Cardiac muscle cell (in vitro differentiated cells and primary cell): Measurements from ENCODE around the gene SESN1. TPM values are rescaled to one million over a fixed set of nuclear protein-coding genes. Genes with fewer than 3 reads are reported as not detected.

Experiments
- DNase-seq, 2 donors: peaks; one replicate each; pipeline versions ENCODE4 v3.0.0 to v3.0.0-alpha.2; 2010 to 2017; ENCODE audit warnings: low read depth in 1 of 2, low spot score in 1 of 2
- H3K27ac ChIP-seq: fragments of 200-600 bp; sonication (generic); 2 replicates; pipeline ENCODE4 v1.5.1; 2016
- H3K27me3 ChIP-seq: fragments of 200-600 bp; sonication (generic); 2 replicates; pipeline ENCODE4 v1.6.0; 2016; ENCODE audit warnings: control low read depth
- H3K36me3 ChIP-seq: fragments of 200-600 bp; sonication (generic); 2 replicates; pipeline ENCODE4 v1.5.1; 2016; ENCODE audit warnings: control low read depth
- H3K4me1 ChIP-seq: fragments of 200-600 bp; sonication (generic); 2 replicates; pipeline ENCODE4 v1.8.1; 2017; ENCODE audit warnings: low read depth, mild to moderate bottlenecking, mixed run types
- H3K4me3 ChIP-seq: fragments of 200-600 bp; sonication (generic); 2 replicates; pipeline ENCODE4 v1.5.1; 2016; ENCODE audit warnings: mild to moderate bottlenecking
- H3K9me3 ChIP-seq: fragments of 200-600 bp; sonication (generic); 2 replicates; pipeline ENCODE4 v1.5.1; 2017; ENCODE audit warnings: low read depth, mild to moderate bottlenecking, control low read depth
- CTCF ChIP-seq: IDR thresholded peaks from 2 replicates; pipeline ENCODE4 v1.5.1; 2012; ENCODE audit warnings: low read depth, mild to moderate bottlenecking, low read length
- polyA plus RNA-seq: library from polyadenylated mRNA; unstranded; fragments of >200 nt; fragmentation: Nextera tagmentation; extraction: Ambion mirVana; gene quantifications from 2 replicates; pipeline ENCODE4 v1.2.1, GENCODE V29; 2016
- total RNA-seq: library from RNA; depleted of rRNA; stranded (reverse); fragments of >200 nt; gene quantifications from 2 replicates; pipeline ENCODE4 v1.2.3, GENCODE V29; 2016

SESN1 gene
- total and polyA plus RNA-seq, 2 experiments from 2014 or later = 16.4 to 21.5 TPM

GRCh38 chr6:109051301-109052017 is 43.2 kb downstream of the SESN1 start:
- Histone ChIP-seq H3K27ac (no peak overlapping the region), H3K27me3 (no peaks in the 10 kb centered on the region), H3K4me1 (peaks cover 15% of the 10 kb centered on the region), H3K9me3 (no peaks in the 10 kb centered on the region), H3K4me3 (no peak overlapping the region), H3K36me3 (no peaks in the 10 kb centered on the region)
- no peak for DNase-seq
- no peak for TF ChIP-seq CTCF

- TF ChIP-seq CTCF = no peak
- H3K36me3 ChIP-seq = no peaks in the 10 kb centered on the region
- peaks cover 15% of the 10 kb centered on the region for H3K4me1 ChIP-seq
- no peak overlapping the region for H3K4me3 ChIP-seq
- no peak overlapping the region for H3K27ac ChIP-seq
- DNase-seq = no peak
- no peaks in the 10 kb centered on the region for H3K9me3 ChIP-seq
- no peaks in the 10 kb centered on the region for H3K27me3 ChIP-seq
Observed at GRCh38 chr6:109050447-109051102, 44.1 kb downstream of the SESN1 start.

GRCh38 chr6:109050012-109050411 is 44.6 kb downstream of the SESN1 start:
- no peak for TF ChIP-seq CTCF
- no peak overlapping the region for H3K4me3 ChIP-seq
- H3K9me3 ChIP-seq = no peaks in the 10 kb centered on the region
- H3K27me3 ChIP-seq = no peaks in the 10 kb centered on the region
- no peak overlapping the region for H3K27ac ChIP-seq
- H3K36me3 ChIP-seq = no peaks in the 10 kb centered on the region
- no peak for DNase-seq
- peaks cover 15% of the 10 kb centered on the region for H3K4me1 ChIP-seq

GRCh38 chr6:109048670-109049415 is 45.8 kb downstream of the SESN1 start:
- Histone ChIP-seq H3K9me3 (no peaks in the 10 kb centered on the region), H3K27ac (no peak overlapping the region), H3K27me3 (no peaks in the 10 kb centered on the region), H3K4me1 (peaks cover 15% of the 10 kb centered on the region), H3K36me3 (no peaks in the 10 kb centered on the region), H3K4me3 (no peak overlapping the region)
- DNase-seq = no peak
- TF ChIP-seq CTCF = no peak

GRCh38 chr6:109048176-109048575 is 46.5 kb downstream of the SESN1 start:
- Histone ChIP-seq H3K4me1 (peaks cover 9% of the 10 kb centered on the region), H3K4me3 (no peak overlapping the region), H3K36me3 (no peaks in the 10 kb centered on the region), H3K27me3 (no peaks in the 10 kb centered on the region), H3K9me3 (no peaks in the 10 kb centered on the region), H3K27ac (no peak overlapping the region)
- no peak for DNase-seq
- no peak for TF ChIP-seq CTCF
